Superior temporal gyrus (tissue), 1 donor: ENCODE measurements around the gene PPP6R2.

Experiments used
- DNase-seq: peaks from one replicate; pipeline ENCODE4 v3.0.0-alpha.2; 2016; ENCODE audit errors: extremely low spot score

PPP6R2 gene

DNA sequence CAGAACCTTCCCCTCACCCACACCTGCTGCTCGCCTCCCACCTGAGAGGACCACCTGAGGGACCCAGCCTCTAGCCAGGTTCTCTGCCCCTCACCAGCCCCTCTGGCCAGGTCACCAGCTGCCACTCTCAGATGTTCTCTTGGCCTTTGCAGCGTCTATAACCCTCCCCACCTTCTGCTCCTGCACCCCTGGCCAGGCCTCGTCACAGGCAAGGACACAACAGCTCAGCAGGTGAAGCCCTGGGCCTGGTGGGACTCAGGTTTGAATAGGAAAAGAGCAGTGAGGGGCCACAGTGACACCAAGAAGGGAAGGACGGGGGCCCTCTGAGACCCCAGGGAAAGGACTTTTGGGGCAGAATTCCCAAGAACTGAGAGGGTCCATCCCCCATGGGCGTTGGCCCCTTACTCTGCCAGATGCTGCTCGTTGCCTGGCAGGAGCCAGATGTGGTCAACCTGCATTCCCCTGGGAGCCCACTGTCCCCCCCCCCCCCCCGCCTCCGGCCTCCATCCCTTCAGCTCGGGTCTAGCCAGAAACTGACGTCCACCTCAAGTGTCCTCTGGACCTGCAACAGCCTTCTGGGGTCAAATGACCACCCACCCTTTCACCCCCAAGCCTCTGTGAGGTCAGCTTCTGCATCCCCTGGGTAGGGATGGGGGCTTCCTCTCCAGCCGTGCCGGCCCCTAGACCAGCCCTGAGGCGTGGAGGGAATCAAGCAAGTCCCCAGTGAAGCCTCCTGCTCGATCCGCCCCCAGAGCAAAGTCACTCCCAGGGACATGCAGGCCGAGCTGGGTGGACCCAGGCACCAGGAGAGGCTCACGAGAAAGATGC lies 103.0 kb downstream of the PPP6R2 start:
- DNase-seq, result no peak

DNA sequence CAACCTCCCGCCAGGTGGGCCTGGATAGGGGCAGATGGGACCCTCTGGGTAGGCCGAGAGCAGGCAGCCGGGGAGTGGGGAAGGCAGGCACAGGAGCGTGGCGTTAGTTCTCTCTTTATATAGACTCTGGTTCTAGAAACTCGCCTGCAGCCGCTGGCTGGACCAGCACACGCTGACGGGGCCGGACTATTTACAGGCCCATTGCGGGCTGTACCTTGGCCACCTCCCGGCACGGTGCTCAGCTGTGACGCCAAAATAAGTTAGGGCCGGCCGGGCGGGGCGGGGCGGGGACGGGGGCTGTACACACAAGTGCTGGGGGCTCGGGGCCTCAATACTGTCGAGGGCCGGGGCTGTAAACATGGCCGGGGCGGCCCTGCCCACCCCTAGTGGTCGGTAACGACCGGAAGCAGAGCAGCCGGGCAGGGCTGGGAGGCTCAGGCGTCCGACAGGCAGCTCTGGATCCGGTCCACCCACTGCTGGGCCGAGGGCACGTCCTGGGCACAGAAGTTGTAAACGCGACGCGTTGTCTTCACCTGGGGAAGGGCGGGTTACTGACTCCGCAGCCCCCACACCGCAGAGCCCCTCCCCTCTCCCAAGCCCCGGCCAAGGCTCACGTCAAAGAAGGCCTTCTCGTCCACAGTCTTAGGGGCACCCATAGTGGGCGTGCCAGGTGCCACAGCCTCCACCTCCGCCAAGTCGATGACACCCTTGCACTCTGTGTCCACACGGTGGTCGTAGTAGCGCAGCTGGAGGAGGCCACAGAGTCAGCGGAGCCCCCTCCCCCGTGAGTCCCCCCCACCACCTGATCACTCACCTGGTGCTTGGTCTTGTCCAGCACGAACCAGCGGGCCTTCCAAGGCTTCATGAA lies 103.8 kb downstream of the PPP6R2 start:
- DNase-seq, result no peak

DNA sequence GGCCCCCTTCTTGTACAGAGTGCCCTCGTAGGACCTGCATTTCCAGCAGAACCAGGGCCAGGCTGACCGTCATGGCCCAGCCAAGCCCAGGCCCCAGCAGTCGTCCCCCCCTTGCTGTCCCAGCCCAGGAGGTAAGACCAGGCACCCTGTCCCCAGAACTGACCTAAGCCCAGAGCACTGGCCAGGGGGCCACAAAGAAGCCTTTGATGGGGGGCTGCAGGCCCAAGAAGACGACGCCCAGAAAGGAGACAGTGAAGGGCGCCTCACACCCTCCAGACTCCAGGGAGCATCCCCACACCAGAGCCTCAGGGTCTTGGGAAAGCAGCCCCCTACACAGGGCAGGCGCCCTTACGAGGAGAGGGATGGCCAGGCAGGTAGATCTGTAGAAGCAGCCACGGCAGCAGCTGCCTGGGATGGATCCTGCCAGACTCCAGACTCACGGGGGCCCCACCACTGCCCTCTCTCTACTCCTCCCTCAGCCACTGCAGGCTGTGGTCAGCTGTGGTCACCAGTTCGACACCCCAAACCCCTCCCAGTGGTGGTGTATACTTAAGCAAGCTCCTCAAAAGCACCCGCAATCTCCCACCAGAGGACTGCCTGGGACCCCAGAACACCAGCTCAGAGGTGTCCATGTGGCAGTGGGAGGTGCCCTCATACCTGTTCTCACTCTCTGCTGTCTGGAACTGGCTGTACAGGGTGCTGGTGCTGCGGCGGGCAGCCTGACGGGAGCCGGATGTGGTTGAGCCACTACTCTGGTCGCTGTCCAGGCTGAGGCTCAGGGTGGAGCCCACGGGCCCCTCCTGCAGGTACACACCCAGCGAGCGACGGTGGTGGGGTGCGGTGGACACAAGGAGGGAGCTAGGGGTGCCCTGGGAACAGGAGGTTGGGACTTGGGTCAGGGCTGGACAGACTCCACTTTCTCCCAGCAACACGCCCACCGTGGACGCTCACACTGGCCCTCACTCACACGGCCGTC lies 104.7 kb downstream of the PPP6R2 start:
- no peak for DNase-seq

DNA sequence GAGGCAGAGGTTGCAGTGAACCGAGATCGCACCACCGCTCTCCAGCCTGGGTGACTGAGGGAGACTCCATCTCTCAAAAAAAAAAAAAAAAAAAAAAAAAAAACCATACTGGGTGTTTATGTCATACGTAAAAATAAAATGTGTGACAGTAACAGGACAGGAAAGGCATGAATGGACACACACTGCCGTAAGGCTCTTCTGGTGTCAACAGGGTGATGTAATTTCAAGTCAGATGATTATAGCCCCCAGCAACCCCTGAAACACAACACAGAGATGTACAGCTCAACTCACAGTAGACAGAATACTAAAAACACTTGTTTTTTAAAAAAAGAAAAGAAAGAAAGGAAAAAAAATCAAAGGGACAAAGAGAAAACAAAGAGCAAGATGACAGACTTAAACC lies 109.5 kb downstream of the PPP6R2 start:
- no peak for DNase-seq

DNA sequence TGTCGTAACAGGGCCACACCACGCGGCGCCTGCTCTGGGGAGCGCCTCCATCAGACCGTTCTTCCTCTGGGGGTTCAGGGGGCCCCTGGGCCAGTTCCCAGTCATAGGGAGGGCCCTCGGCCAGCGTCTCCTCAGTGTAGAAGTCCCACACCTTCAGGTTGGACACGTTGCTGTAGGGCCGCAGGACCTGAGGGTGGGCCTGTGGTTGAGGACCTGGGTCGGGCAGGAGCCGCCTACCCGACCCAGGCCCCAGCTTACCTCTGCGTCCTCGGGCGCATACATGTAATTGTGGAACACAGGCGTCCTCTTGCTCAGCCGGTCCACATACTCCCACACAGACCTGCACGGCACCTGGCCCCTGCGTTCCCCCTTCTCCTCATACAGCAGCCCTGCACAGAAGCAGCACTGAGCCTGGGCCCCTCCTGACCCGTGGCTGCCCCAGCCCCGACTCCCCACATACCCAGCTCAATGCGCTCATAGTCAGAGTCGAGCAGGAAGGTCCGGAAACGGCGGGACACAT lies 111.5 kb downstream of the PPP6R2 start:
- no peak for DNase-seq

DNA sequence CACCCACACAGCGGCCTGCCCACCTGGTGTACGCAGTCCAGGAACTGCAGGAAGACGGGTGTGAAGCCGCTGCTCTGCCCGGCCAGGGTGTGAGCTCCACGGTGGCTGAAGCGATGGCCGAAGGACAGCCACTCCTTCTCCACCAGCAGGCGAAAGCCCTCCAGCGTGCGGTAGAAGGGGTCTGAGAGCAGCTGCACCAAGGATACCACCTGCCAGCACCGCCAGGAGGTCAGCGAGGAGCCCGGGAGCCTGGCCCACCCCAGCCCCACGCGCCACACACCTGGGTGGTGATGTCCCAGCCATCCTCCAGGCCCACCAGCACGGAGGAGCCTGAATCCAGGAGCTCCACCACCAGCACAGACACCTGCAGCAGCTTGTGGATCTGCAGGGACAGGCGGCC lies 112.1 kb downstream of the PPP6R2 start:
- no peak for DNase-seq

DNA sequence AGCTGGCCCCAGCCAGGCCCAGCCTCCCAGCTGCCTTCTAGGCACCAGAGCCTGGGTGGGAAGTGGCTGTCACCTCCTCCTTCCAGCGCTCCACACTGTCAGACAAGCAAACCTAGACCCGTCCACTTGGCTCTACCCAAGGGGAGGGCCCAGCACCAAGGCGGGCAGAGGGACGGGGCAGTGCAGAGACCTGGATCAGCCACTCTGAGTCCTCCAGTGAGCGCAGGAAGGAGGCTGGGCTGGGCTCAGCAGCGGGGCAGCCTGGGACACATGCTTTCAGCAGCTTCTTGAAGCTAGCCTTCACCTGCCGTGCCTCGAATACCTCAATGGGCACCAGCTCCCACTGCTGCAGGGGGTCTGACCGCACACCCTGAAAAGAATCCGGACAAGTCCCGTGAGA lies 112.9 kb downstream of the PPP6R2 start:
- no peak for DNase-seq

DNA sequence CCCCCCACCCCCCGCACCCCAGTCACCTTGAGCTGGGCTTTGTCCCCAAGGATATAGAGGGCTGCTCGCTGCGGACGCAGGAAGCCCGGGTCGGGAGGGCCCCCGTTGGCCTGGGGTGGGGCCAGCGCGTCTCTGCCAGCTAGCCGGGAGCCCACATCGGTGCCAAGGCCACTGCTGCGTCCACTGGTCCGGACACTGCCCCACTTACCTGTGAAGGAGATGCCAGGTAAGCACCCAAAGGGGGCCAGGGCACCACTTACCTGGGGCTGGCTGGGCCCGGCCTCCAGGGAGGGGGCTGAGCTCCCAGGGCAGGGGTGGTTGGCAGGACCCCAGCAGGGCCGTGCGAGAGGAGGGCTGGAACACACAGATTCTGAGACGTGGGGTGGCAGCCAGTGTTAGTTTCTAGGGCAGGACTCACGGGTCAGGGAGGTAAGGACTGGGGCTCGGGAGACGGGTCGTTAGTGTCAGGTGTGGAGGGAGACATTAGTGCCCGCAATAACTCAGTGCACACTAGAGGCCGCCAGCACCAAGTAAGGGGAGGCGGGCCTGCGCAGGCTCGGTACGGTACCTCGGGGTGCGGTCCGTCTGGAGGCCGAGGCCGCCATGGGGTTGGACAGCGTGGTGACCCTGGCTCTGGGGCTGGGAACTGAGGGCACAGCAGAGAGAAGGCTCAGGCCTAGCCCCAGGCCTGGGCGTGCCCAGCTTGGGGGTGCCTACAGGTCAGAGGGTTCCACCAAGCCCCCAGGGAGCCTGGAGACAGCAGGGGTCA lies 113.5 kb downstream of the PPP6R2 start:
- no peak for DNase-seq

DNA sequence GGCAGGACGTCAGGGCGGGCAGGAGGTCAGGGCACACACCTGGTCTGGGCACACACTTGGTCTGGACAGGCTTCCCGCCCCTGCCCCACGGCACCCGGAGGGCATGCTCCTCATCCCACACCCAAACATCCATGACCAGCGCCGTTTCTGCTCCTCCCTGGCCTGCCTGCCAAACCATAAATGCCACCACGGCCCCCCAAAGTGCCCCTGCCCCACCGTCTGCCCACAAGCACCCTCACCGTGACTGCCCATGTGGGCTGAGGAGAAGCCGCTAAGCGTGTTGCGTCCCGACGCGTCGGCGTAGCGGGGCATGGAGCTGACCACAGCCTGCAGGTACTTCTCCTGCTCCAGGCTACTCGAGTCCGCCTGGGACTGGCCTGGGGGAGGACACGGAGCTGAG lies 115.9 kb downstream of the PPP6R2 start:
- DNase-seq, result no peak

DNA sequence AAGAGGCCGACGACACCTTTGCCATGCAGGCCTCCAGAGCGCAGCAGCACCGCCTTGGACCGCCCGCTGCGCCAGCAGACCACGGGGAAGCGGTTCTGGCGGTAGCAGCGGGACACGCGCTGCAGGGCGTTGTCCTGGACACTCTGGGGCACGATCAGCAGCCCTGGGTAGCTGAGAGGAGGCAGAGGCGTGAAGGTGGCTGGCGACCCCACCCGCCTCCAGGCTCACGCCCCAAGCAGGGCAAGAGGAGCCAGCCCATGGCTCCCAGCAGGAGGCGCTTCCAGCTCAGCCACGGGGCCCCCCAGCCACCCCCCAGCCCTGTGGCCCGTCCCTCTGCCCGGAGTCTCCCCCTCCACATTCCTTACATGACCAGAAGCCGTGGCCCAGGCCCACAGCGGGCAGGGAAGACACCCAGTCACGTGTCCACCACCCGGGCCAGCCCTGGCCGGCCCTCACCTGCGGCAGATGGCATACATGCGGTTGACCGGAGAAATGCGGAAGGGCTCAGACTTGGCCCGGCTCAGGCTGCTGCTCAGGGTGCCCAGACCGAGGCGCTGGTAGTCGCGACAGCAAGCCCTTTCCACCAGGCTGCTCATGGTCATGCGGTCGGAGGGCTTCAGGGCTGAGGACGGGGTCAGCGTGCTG lies 116.5 kb downstream of the PPP6R2 start:
- no peak for DNase-seq

DNA sequence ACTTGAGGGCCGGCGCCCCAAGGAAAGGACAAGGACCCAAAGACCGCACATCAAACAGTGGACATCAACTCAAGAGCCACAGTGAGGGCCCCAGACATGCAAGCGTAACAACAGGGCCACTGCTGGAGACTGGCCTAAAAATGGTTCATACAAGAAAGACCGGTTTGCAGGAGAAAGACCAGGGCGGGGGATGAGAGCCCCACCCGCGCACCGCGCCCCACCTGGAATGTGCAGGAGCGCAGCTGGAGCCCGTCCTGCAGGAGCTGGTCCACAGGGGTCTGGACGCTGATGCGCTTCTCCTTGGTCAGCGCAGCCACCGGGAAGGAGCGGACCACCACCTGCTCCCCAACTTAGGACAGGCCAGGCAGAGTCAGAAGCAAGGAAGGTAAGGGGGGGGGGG lies 117.8 kb downstream of the PPP6R2 start:
- no peak for DNase-seq

DNA sequence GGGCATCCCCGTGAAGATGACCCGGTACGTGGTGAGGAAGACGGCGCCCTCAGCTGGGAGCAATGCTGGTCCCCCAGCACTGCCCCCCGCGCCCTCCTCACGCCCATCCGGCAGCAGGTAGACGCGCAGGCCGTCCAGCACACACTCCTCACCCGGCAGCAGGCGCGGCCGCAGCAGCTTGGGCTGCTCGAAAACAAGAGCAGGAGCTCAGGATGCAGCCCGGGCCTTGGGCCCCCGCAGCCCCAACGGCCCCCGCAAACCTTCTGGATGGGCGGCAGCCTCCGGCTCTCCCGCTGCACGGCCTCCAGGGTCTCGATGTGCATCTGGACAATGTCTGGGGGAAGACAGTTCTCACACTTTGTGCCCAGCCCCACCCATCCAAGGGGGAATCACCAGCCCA lies 118.4 kb downstream of the PPP6R2 start:
- no peak for DNase-seq

DNA sequence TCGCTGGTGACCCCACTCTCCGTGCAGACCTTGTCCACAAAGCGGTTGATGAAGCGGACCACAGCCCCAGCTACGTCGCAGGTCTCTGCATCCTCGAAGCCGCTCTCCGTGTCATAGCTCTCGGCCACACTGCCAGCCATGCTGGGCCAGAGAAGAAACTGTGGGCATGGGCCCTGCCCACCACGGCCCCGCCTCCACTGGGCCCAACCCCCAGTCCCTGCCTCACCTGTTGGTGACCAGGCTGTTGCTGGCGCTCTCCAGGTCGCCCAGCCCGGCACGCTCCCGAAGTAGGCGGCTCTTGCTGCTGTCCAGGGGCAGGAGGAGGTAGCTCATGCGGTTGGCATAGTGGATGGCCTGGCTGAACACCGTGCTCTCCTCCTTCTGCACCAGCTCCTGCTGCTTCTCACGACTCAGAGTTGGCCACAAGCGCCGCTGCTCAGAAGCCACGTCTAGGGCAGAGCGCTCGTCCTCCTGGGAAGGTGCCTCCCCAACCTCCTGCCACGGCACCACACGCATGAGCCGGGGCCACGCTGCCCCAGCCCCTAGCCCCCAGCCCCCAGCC lies 118.9 kb downstream of the PPP6R2 start:
- DNase-seq, result no peak

DNA sequence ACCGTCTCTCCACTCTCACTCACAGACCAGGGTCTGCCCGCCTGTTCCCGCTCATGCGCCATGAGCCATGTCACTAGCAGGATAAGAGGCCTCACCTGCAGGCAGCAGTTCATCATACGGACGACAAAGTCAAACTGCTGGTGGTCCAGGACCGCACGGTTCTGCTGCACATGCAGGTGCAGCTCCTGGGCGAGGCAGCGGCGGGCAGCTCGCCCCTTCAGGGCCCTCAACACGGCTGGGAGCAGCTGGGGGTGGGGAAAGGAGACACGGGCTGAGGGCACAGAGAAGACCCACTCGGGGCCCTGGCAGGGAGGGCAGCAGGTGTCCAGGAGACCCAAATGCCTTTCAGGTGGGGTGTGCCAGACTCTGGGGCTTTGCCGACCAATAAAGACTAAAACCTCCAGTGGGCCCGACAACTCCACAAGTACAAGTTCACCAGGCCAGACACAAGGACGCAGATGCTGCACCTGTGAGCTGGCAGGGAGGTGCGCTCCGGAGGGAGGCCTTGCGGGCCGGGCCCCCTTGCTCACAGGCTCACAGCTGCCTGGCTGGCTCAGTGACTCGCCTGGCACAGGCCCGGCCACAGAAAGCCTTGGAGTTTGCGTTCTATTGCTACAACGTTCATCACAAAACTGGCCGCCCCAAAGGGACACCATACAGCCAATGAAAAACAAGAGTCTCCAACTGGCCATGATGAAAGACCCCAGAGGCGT lies 120.2 kb downstream of the PPP6R2 start:
- no peak for DNase-seq

DNA sequence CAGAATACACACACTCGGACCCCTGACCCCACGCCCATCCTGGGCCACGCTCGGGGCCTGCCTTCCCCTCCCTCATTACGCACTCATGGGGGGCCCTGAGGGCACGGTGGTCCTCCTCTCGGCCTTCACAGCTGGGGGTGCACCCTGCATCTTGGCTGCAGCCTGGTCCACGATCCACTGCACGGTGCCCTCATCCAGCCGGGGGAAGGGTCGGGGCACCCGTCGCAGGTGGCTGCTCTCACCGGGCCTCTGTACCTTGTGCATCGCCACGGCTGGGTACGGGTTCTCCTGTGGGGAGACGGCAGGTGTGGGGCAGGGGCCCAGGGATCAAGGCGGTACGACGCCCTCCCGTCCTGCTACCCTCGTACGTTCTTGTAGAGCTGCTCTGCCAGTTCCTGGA lies 121.3 kb downstream of the PPP6R2 start:
- no peak for DNase-seq

DNA sequence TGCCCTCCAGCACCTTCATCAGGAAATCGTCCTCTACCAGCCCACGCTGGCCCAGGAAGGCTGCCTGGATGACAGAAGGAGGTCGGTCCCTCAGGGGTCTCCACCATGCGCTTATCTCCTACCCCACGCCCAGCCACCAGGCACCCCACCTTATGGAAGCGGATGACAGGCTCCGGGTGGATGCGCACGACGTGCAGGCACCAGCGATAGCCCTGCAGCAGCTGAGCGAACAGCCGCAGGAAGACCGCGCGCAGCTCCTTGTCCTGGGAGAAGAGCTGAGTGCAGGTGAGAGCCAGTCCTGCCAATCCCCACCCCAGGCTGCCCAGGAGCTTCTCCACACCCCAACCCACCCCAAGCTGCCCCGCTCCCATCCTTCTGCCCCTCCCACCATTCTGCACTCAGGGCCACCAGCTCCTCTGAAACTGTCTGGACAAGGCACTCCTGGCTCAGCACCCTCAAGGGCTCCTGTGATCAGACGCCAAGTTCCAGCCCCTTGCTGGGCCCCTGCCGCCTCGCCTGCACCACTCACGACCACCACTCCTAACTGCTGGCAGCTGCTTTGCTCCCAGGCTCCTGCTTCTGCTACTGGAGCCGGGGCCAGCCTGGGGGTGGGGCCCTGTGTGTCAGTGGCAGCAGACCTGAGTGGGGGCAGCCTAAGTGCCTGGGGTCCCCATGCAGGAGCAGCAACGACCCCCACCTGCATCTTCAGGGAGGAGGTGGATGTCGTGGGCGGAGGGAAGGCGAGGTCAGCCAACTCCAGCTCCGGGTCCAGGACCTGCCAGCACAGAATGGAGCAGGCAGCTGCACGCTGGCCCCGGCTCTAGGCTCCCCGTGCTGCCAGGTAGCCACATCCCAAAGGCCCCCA lies 122.2 kb downstream of the PPP6R2 start:
- no peak for DNase-seq

DNA sequence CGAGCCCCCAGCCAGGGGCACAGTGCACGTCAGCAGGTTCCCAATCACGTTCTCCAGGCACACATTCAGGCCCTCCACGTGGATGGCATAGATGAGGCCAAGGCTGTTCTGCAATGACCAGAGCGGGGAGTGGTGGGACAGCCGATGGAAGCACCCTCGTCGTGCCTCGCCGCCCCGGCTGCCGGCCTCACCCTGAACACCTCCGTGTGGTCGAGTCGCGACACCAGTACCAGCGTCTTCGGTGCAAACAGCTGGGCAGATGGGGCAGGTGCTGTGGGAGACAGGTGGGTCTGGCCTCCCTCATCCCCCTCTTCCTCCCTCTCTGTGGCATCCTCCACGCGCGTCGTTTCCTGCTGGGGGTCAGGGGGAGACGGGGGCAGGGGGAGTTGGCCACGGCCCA lies 124.2 kb downstream of the PPP6R2 start:
- DNase-seq, result no peak

DNA sequence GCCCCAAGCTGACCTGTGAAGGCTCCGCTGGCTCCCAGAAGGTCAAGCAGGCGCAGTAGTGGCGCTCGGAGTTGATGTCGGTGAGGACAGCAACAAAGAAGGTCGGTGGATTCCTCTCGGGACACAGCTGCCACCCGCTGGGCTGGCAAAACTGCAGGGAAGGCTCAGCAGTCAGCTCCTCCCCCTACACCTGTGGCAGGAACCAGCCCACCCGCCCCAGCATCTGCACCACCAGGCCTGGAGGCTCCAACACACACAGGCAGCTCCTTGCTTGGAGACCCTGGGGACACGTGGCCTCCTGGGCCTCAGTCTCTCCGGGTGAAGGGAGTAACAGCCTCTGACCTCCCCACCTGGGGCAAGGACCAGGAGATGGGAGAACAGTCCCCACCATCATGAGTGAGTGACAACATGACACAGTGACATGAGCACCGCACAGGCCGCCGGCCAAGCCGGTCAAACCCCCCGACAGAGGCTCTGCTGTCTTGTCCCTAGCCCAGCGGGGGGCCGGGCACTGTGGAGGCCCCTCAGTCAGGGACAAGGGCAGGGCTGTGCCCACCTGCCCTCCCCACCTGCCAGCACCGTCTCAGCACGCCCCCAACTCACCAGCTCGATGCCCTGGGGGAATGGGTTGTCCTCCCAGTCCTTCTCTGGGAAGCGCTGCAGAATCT lies 124.8 kb downstream of the PPP6R2 start:
- DNase-seq, result no peak
